Activated CD4-positive, alpha-beta T cell treated with anti-CD3 and anti-CD28 coated beads for 4 hours (primary cell): ENCODE data around the gene NAPG.
"Not testable (repeated sequence)": the region's sequence is repeated elsewhere in the genome, so short reads cannot be mapped to it uniquely, and the experiment has no call there.

Experiments used
- DNase-seq, 2 donors: peaks; one replicate each; pipeline ENCODE4 v3.0.0-alpha.2; 2020

NAPG gene

GRCh38 chr18:10557085-10557677 is 31.4 kb downstream of the NAPG start:
- DNase-seq, result no peak

- no peak for DNase-seq
Observed at GRCh38 chr18:10558243-10558966, 32.6 kb downstream of the NAPG start.

GRCh38 chr18:10558967-10559298 is 33.1 kb downstream of the NAPG start:
- DNase-seq, result no peak

- no peak for DNase-seq
Observed at GRCh38 chr18:10559553-10560451, 34.0 kb downstream of the NAPG start.

- DNase-seq, result peak; percentile 26 to 54
Observed at GRCh38 chr18:10560452-10561045, 34.7 kb downstream of the NAPG start.

GRCh38 chr18:10562773-10563160 is 36.9 kb downstream of the NAPG start:
- DNase-seq, result no peak

- no peak for DNase-seq
Observed at GRCh38 chr18:10563886-10564285, 38.1 kb downstream of the NAPG start.

- DNase-seq, result no peak
Observed at GRCh38 chr18:10564975-10565773, 39.3 kb downstream of the NAPG start.

GRCh38 chr18:10565835-10566234 is 40.0 kb downstream of the NAPG start:
- no peak for DNase-seq

GRCh38 chr18:10566390-10566789 is 40.6 kb downstream of the NAPG start:
- no peak for DNase-seq

GRCh38 chr18:10569941-10570340 is 44.1 kb downstream of the NAPG start:
- DNase-seq, result not testable (repeated sequence)

- no peak for DNase-seq
Observed at GRCh38 chr18:10570622-10571021, 44.8 kb downstream of the NAPG start.

- DNase-seq, result no peak
Observed at GRCh38 chr18:10571537-10571936, 45.7 kb downstream of the NAPG start.

GRCh38 chr18:10573261-10573660 is 47.4 kb downstream of the NAPG start:
- not testable (repeated sequence) for DNase-seq

- not testable (repeated sequence) for DNase-seq
Observed at GRCh38 chr18:10574412-10574811, 48.6 kb downstream of the NAPG start.

- not testable (repeated sequence) for DNase-seq
Observed at GRCh38 chr18:10577842-10578572, 52.2 kb downstream of the NAPG start.

GRCh38 chr18:10578573-10578899 is 52.7 kb downstream of the NAPG start:
- not testable (repeated sequence) for DNase-seq

- DNase-seq, result no peak
Observed at GRCh38 chr18:10579079-10579867, 53.4 kb downstream of the NAPG start.

- DNase-seq, result no peak
Observed at GRCh38 chr18:10580215-10580614, 54.4 kb downstream of the NAPG start.

GRCh38 chr18:10585260-10585659 is 59.4 kb downstream of the NAPG start:
- DNase-seq, result no peak

GRCh38 chr18:10588975-10589374 is 63.1 kb downstream of the NAPG start:
- no peak for DNase-seq
